ENCODE measurements around the gene CDC123. TPM values are rescaled to one million over a fixed set of nuclear protein-coding genes. Genes with fewer than 3 reads are reported as not detected.

The CDC123 gene
- total and polyA plus RNA-seq, 2 donors (not counting 1 experiment from before 2014, with no cell fraction given), result 48.9 to 56.0 TPM

- no peaks in the 10 kb centered on the region for H3K9me3 Mint-ChIP-seq (ENCODE audit: insufficient read depth)
- WGBS (ENCODE audit: insufficient coverage), result 69% methylated on average over 15 of the region's 19 CpGs
- H3K27me3 Mint-ChIP-seq, result no peaks in the 10 kb centered on the region
These were observed 46.0 kb downstream of the CDC123 start for GRCh38 chr10:12241810-12242529.

More at GRCh38 chr10:12241810-12242529, 46.0 kb downstream of the CDC123 start:
- Histone ChIP-seq H3K4me3 (ENCODE audit: control extremely low read depth in 1 of 5, extremely low read depth in 1 of 5, insufficient read depth in 1 of 5, low read depth in 2 of 5, low read length in 4 of 5) (no peak overlapping the region), H3K27me3 (replicated peaks in 1 of 4; ENCODE audit: control extremely low read depth in 1 of 4, control insufficient read depth in 3 of 4, insufficient read depth in 4 of 4, low read length in 3 of 4) (no peaks in the 10 kb centered on the region), H3K79me2 (ENCODE audit: control insufficient read depth, insufficient read depth, low read length) (peaks cover 46% of the 10 kb centered on the region), H4K20me1 (ENCODE audit: control insufficient read depth, insufficient read depth, low read length, poor library complexity, severe bottlenecking) (no peaks in the 10 kb centered on the region), H3K27ac (ENCODE audit: low read length in 2 of 2) (peak overlapping the region; percentile 95), H3K9me3 (ENCODE audit: control extremely low read depth in 1 of 3, control insufficient read depth in 2 of 3, insufficient read depth in 1 of 3, low read length in 2 of 3) (peaks cover 0 to 18% (median 2%) of the 10 kb centered on the region in 3 donors), H3K4me2 (replicated peaks; ENCODE audit: low read depth, low read length, poor library complexity, severe bottlenecking) (peak overlapping the region; percentile 59), H3K36me3 (replicated peaks in 1 of 2; ENCODE audit: control extremely low read depth in 1 of 2, control insufficient read depth in 1 of 2, extremely low read depth in 1 of 2, insufficient read depth in 2 of 2, low read length in 1 of 2) (peaks cover 7 to 34% of the 10 kb centered on the region in 2 experiments), H3K4me1 (ENCODE audit: control insufficient read depth in 2 of 2, insufficient read depth in 2 of 2, low read length in 2 of 2) (peaks cover 58 to 62% of the 10 kb centered on the region in 2 donors), H3K9ac (ENCODE audit: low read length) (peak overlapping the region; percentile 30), H2AFZ (ENCODE audit: insufficient read depth, low read depth, low read length, poor library complexity, severe bottlenecking) (peak overlapping the region; percentile 31)
- ATAC-seq (ENCODE audit: low read depth) (no peak), DNase-seq (peak; percentile 71)
- TF ChIP-seq EZH2 (IDR thresholded peaks at IDR 0.05; ENCODE audit: borderline replicate concordance, insufficient read depth, low read depth, low read length, poor library complexity, severe bottlenecking), result no peak
- TF ChIP-seq, protein P1, sequence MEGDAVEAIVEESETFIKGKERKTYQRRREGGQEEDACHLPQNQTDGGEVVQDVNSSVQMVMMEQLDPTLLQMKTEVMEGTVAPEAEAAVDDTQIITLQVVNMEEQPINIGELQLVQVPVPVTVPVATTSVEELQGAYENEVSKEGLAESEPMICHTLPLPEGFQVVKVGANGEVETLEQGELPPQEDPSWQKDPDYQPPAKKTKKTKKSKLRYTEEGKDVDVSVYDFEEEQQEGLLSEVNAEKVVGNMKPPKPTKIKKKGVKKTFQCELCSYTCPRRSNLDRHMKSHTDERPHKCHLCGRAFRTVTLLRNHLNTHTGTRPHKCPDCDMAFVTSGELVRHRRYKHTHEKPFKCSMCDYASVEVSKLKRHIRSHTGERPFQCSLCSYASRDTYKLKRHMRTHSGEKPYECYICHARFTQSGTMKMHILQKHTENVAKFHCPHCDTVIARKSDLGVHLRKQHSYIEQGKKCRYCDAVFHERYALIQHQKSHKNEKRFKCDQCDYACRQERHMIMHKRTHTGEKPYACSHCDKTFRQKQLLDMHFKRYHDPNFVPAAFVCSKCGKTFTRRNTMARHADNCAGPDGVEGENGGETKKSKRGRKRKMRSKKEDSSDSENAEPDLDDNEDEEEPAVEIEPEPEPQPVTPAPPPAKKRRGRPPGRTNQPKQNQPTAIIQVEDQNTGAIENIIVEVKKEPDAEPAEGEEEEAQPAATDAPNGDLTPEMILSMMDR (IDR thresholded peaks at IDR 0.05), result no peak
- peak overlapping the region; percentile 77 for H3K4me3 Mint-ChIP-seq
- peak overlapping the region; percentile 99 for H3K27ac Mint-ChIP-seq
- ChIA-PET POLR2A (interaction anchor here (0.7 to 1.1 kb wide), 3 partner anchors 22 to 161 kb away, joined by 3 to 4 read pairs (median 3); no protein-coding TSS in a partner anchor), CTCF (interaction anchor here (0.9 to 4.7 kb wide), 7 partner anchors 10 to 414 kb away, joined by 4 to 25 read pairs (median 7); partner anchors contain the start of genes CDC123 and NUDT5)
- intact Hi-C loops (cut with micrococcal nuclease), result loop anchor here (2.0 kb wide), 2 partner anchors 27 to 45 kb away; partner anchors contain the start of gene CDC123
- H3K4me1 Mint-ChIP-seq, result peaks cover 60% of the 10 kb centered on the region
